Psoas muscle (tissue), 8 donors: ENCODE results near the gene PARP12. TPM values are rescaled to one million over a fixed set of nuclear protein-coding genes. Genes with fewer than 3 reads are reported as not detected.

Experiments
- ATAC-seq, 4 donors: fragments of 200-7000 bp; cut with Tn5 transposase; one replicate each; pipeline ENCODE4 v1.9.1; 2020; ENCODE audit warnings: moderate library complexity in 3 of 4, mild to moderate bottlenecking in 2 of 4
- DNase-seq, 2 donors: peaks; one replicate each; pipeline ENCODE4 v3.0.0-alpha.2; 2020
- H3K27ac ChIP-seq: fragments of 200-600 bp; one replicate; pipeline ENCODE4 v1.8.0; 2022
- H3K27me3 ChIP-seq, 3 donors: fragments of 200-600 bp in 1 of 3; one replicate each; pipeline versions ENCODE4 v1.6.1 to v1.8.0; 2013 to 2022; ENCODE audit warnings: low read length in 2 of 3, mild to moderate bottlenecking in 2 of 3, moderate library complexity in 1 of 3; ENCODE audit not compliant: insufficient read depth in 3 of 3
- H3K36me3 ChIP-seq, 2 donors: fragments of 200-600 bp in 1 of 2; one replicate each; pipeline versions ENCODE4 v1.6.1 to v1.8.0; 2013 to 2022; ENCODE audit warnings: low read depth in 1 of 2, mild to moderate bottlenecking in 1 of 2, moderate library complexity in 1 of 2; ENCODE audit not compliant: insufficient read depth in 1 of 2
- H3K4me1 ChIP-seq: fragments of 200-600 bp; one replicate; pipeline ENCODE4 v1.8.0; 2022
- H3K4me3 ChIP-seq: fragments of 200-600 bp; one replicate; pipeline ENCODE4 v1.8.0; 2022; ENCODE audit warnings: mild to moderate bottlenecking
- H3K9me3 ChIP-seq: fragments of 200-600 bp; one replicate; pipeline ENCODE4 v1.8.0; 2022
- WGBS, 3 donors: extraction: QIAGEN DNeasy Blood & Tissue Kit; methylation state at CpG; one replicate each; pipeline versions ENCODE4 v1.1.6 to v1.1.7; 2013; 5-methylcytosine and 5-hydroxymethylcytosine counted together
- intact Hi-C, 2 donors: fragments of 100-400 bp; cut with DNase I; formaldehyde crosslinking; loops; one replicate each; pipeline versions ENCODE4 v1.11.0 to v1.14.2; 2022
- polyA plus RNA-seq, 3 donors: library from polyadenylated mRNA; stranded (reverse); fragments of 200-250 nt; gene quantifications; one replicate each; pipeline ENCODE4 v1.2.3, GENCODE V29; 2013
- total RNA-seq, 4 donors: library from RNA; stranded (reverse); fragmentation: NEBNext Ultra II Directional in 2 of 4; extraction: Animal tissue kit (Norgen Biotek cat#: 25700) in 2 of 4; gene quantifications; one replicate each; pipeline versions ENCODE4 v1.2.1 to v1.2.4, GENCODE V29; 2021 to 2023
- TF ChIP-seq, protein P1 (sequence below): fragments of 200-600 bp; IDR thresholded peaks from one replicate; pipeline ENCODE4 v1.8.0; 2022; ENCODE audit warnings: antibody characterized with exemption
- donor health status: healthy with polysubstance abuse.
- donor health status: DM: no; HTN: no; CAD: no; lungs with moderate emphysema.
- donor health status: Bipolar disorder and iron deficiency.
- donor health status: healthy.
- donor health status: DM: yes; HTN: yes; CAD: no.
- donor health status: DM: no; HTN: no; CAD: no.
- donor health status: DM: no; HTN: no; CAD: no.
- donor health status: DM: yes; HTN: yes; CAD: no.

Gene PARP12
- total and polyA plus RNA-seq, 7 donors: 4.3 to 6.9 (median 5.2) TPM

DNA sequence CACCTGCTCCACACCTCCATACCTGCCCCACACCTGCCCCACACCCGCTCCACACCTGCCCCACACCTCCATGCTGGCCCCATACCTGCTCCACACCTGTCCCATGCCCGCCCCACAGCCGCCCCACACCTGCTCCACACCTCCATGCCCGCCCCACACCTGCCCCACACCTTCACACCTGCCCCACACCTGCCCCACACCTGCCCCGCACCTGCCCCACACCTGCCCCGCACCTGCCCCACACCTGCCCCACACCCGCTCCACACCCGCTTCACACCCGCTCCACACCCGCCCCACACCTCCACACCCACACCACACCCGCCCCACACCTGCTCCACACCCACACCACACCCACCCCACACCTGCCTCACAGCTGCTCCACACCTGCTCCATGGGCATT is 53.0 kb downstream of the PARP12 start:
- Histone ChIP-seq H3K36me3 (no peaks in the 10 kb centered on the region), H3K27ac (no peak overlapping the region), H3K4me1 (no peaks in the 10 kb centered on the region), H3K9me3 (no peaks in the 10 kb centered on the region), H3K4me3 (no peak overlapping the region), H3K27me3 (peaks cover 0 to 4% (median 0%) of the 10 kb centered on the region in 3 donors)
- intact Hi-C loops: loop anchor here in 1 of 2 donors (10.0 kb wide), 1 partner anchor 235 kb away; the partner anchor contains the start of gene HIPK2
- TF ChIP-seq, protein P1, sequence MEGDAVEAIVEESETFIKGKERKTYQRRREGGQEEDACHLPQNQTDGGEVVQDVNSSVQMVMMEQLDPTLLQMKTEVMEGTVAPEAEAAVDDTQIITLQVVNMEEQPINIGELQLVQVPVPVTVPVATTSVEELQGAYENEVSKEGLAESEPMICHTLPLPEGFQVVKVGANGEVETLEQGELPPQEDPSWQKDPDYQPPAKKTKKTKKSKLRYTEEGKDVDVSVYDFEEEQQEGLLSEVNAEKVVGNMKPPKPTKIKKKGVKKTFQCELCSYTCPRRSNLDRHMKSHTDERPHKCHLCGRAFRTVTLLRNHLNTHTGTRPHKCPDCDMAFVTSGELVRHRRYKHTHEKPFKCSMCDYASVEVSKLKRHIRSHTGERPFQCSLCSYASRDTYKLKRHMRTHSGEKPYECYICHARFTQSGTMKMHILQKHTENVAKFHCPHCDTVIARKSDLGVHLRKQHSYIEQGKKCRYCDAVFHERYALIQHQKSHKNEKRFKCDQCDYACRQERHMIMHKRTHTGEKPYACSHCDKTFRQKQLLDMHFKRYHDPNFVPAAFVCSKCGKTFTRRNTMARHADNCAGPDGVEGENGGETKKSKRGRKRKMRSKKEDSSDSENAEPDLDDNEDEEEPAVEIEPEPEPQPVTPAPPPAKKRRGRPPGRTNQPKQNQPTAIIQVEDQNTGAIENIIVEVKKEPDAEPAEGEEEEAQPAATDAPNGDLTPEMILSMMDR: no peak
- ATAC-seq: no peak
- no peak for DNase-seq
- 87 to 96% (median 94%) methylated on average over 10 to 11 of the region's 11 CpGs for WGBS, 3 donors

DNA sequence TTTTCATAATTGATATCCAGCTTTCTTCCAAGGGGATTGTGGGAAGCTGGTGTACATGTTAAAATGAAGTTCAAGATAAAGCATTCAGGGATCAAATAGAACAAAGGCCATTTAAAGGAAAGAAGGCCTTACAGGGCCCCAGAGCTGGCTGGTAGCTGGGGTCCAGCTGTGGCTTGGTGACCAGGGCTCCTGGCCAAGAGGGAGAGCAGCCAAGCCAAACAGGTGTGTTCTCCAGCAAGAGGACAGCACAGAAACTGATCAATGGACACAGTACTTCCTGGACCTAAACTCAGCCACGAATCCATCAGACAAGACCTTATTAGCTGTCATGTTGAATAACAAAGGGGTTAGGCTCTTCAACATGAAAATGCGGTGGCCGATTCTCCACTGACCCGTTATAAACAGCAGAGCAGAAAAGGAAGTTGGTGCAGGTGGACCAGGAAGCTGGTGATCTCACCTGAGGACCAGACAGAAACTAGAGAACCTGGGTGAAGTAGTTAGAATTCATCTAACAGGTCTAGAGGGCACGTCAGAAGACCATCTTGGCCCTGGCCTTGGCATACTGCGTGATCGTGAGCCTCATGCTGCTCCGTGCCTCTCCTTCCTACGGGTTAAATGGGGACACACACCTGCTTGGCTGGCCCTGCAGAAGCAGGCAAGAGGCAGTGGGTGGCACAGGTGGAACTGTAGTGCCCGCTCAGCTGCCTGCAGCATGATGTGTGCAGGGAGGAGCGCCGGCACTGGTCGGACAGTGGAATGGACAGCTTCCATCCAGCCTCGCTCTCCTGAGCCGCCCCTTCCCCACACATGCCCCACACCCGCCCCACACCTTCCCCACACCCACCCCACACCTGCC is 53.8 kb downstream of the PARP12 start:
- 80 to 84% (median 80%) methylated on average over 14 to 16 of the region's 16 CpGs for WGBS, 3 donors
- ATAC-seq: no peak
- Histone ChIP-seq H3K9me3 (no peaks in the 10 kb centered on the region), H3K36me3 (no peaks in the 10 kb centered on the region), H3K27me3 (peaks cover 0 to 3% (median 0%) of the 10 kb centered on the region in 3 donors), H3K27ac (no peak overlapping the region), H3K4me3 (no peak overlapping the region), H3K4me1 (no peaks in the 10 kb centered on the region)
- TF ChIP-seq, protein P1: no peak
- intact Hi-C loops: loop anchor here in 1 of 2 donors (10.0 kb wide), 1 partner anchor 234 kb away; the partner anchor contains the start of gene HIPK2
- DNase-seq: no peak

DNA sequence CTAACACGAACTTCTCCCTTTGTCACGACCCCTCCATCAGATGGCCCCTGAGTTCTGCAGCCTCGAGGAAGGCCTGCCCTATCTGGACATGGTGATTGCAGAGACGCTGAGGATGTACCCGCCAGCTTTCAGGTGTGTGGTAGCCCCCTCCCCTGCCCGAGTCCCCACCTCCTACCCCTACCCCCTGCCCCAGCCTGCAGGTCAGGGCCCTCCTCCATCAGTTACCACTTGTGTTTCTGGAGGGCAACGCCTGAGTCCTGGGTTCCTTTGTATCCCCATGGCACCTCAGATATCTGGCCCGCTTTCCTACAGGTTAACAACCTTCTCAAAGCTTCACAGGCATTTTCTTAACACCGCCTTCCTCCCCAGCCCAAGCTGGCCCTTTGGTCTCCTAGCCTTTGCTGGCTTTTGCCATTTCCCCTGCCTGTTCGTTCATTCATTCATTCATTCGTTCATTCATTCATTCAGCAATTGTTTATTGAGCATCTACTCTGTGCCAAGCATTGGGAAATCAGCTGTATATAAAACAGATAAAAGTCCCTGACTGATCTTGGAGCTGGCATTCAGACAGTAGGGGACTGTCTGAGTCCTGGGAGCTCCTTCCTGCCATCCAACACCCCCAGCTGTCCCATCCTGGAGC is 55.6 kb downstream of the PARP12 start:
- DNase-seq: no peak

DNA sequence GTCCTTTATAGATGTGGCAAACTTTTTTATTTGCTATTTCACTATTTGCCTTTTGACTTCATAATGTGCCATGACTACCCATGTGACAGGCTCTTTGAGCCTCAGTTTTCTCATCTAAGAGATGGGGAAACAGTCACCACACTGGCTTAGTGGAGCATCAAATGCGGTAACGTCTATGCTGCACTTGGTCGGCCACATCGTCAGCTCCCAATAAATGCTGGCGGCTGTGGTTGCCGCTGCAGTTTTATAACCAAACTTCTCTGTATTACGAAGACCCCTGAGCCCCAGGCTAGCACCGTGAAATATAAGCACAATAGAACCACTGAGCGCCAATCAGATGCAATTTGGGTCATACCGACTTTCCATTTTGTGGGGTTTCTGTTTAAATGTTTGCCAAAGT is 56.2 kb downstream of the PARP12 start:
- intact Hi-C loops: loop anchor here in 1 of 2 donors (10.0 kb wide), 1 partner anchor 232 kb away; the partner anchor contains the start of gene HIPK2
- ATAC-seq (no peak), DNase-seq (no peak)
- TF ChIP-seq, protein P1: no peak
- H3K36me3 ChIP-seq: no peaks in the 10 kb centered on the region
- no peak overlapping the region for H3K4me3 ChIP-seq
- H3K27me3 ChIP-seq: peaks cover 0 to 3% (median 0%) of the 10 kb centered on the region in 3 donors
- H3K9me3 ChIP-seq: no peaks in the 10 kb centered on the region
- no peaks in the 10 kb centered on the region for H3K4me1 ChIP-seq
- H3K27ac ChIP-seq: no peak overlapping the region
- WGBS, 3 donors: 94 to 98% (median 96%) methylated on average over 10 of the region's 10 CpGs

More for the DNA sequence above, 55.6 kb downstream of the PARP12 start:
- Histone ChIP-seq H3K27me3 (peaks cover 0 to 3% (median 0%) of the 10 kb centered on the region in 3 donors), H3K9me3 (no peaks in the 10 kb centered on the region), H3K4me3 (no peak overlapping the region), H3K27ac (no peak overlapping the region), H3K36me3 (no peaks in the 10 kb centered on the region), H3K4me1 (no peaks in the 10 kb centered on the region)
- intact Hi-C loops: loop anchor here in 1 of 2 donors (10.0 kb wide), 1 partner anchor 232 kb away; the partner anchor contains the start of gene HIPK2
- ATAC-seq: no peak
- 92 to 97% (median 93%) methylated on average over 11 of the region's 11 CpGs for WGBS, 3 donors
- TF ChIP-seq, protein P1: no peak
